Smooth muscle cell of the brain vasculature (primary cell): ENCODE results near the gene ALDH9A1.

Source experiments
- DNase-seq: peaks from one replicate; pipeline ENCODE4 v3.0.0-alpha.2; 2012; ENCODE audit warnings: low read depth, low spot score

ALDH9A1 gene

GRCh38 chr1:165623624-165624023 lies 74.7 kb downstream of the ALDH9A1 start:
- no peak for DNase-seq

GRCh38 chr1:165619647-165620151 lies 78.7 kb downstream of the ALDH9A1 start:
- no peak for DNase-seq

GRCh38 chr1:165616987-165617546 lies 81.3 kb downstream of the ALDH9A1 start:
- no peak for DNase-seq

GRCh38 chr1:165616054-165616612 lies 82.2 kb downstream of the ALDH9A1 start:
- no peak for DNase-seq
